ES-I3 (cell line): Measurements from ENCODE around the gene LAMB1.
"Not testable (repeated sequence)": the region's sequence is repeated elsewhere in the genome, so short reads cannot be mapped to it uniquely, and the experiment has no call there.

ENCODE experiments used
- H3K36me3 ChIP-seq: 2 replicates; pipeline ENCODE4 v1.6.1; 2013; ENCODE audit warnings: mild to moderate bottlenecking, low read length, control low read depth, moderate library complexity; ENCODE audit not compliant: insufficient read depth
- H3K4me1 ChIP-seq: 2 replicates; pipeline ENCODE4 v1.6.1; 2013; ENCODE audit warnings: mild to moderate bottlenecking, control low read depth, low read length; ENCODE audit not compliant: insufficient read depth
- H3K9ac ChIP-seq: 2 replicates; pipeline ENCODE4 v1.6.1; 2013; ENCODE audit warnings: low read depth, mild to moderate bottlenecking, low read length, moderate library complexity
- H3K9me3 ChIP-seq: 2 replicates; pipeline ENCODE4 v1.6.1; 2013; ENCODE audit warnings: mild to moderate bottlenecking, low read length, moderate library complexity; ENCODE audit not compliant: control insufficient read depth, insufficient read depth

Gene LAMB1

GRCh38 chr7:107961405-107961804 lies 41.6 kb downstream of the LAMB1 start:
- Histone ChIP-seq H3K9me3 (no peaks in the 10 kb centered on the region), H3K4me1 (peaks cover 16% of the 10 kb centered on the region), H3K9ac (no peak overlapping the region), H3K36me3 (peaks cover 9% of the 10 kb centered on the region)

GRCh38 chr7:107960272-107960671 lies 42.7 kb downstream of the LAMB1 start:
- H3K4me1 ChIP-seq, result peaks cover 13% of the 10 kb centered on the region; the same call in 1 of the 2 replicates
- H3K9ac ChIP-seq, result no peak overlapping the region
- no peaks in the 10 kb centered on the region for H3K9me3 ChIP-seq
- peaks cover 9% of the 10 kb centered on the region for H3K36me3 ChIP-seq

GRCh38 chr7:107959527-107959898 lies 43.4 kb downstream of the LAMB1 start:
- Histone ChIP-seq H3K9ac (no peak overlapping the region), H3K9me3 (no peaks in the 10 kb centered on the region), H3K4me1 (peaks cover 13% of the 10 kb centered on the region; the same call in 1 of the 2 replicates), H3K36me3 (peaks cover 9% of the 10 kb centered on the region)

DNA sequence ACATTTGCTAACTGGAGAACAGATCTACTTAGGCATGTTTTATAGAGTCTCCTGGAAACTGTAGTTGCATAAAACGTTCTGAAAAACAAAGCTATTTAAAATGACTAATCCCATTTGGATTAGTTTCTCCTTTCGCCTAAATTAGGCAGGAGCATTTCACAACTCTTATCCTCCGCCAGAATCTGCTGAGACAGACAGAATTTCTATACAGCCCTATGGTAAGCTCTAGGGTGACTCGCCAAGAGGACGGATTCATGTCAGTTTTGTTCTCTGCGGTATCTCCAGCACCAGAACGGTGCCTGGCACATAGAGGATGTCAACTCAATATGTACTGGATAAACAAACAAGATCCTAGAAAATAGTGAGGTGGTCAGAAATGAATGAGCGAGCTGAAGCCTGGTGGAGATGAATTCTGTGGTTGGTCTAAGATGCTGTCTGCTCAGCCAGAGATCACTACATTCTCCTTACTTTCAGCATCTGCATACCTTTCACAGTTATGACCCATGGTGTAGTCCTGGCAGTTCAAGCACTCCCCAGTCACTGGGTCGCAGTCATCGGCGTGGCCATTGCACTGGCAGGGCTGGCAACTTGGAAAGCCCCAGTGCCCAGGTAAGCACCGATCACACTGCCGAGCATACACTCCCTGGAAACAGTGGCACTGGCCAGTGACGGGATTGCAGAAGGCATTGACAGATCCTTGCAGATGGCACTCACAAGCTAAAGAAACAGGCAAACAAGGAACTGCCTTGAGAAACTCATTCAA lies 44.0 kb downstream of the LAMB1 start:
- Histone ChIP-seq H3K36me3 (peaks cover 8% of the 10 kb centered on the region), H3K9me3 (no peaks in the 10 kb centered on the region), H3K9ac (no peak overlapping the region), H3K4me1 (peaks cover 14% of the 10 kb centered on the region; the same call in 1 of the 2 replicates)

DNA sequence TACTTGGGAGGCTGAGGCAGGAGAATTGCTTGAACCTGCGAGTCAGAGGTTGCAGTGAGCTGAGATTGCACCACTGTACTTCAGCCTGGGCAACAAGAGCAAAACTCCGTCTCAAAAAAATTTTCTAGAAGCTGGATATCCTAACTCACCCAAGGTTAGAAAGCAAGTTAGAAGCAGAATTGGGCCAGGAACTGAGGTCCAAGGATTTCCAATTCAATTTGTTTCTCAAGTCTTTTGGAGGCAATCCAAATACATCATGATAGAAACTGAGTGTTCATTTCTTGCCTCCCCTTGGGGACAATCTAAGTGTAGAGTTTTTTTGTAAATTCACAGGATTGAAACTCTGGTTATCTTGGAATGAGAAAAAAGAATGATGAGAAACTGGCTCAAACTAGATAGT lies 45.5 kb downstream of the LAMB1 start:
- Histone ChIP-seq H3K36me3 (no peaks in the 10 kb centered on the region; the same call in 1 of the 2 replicates), H3K9me3 (no peaks in the 10 kb centered on the region)

DNA sequence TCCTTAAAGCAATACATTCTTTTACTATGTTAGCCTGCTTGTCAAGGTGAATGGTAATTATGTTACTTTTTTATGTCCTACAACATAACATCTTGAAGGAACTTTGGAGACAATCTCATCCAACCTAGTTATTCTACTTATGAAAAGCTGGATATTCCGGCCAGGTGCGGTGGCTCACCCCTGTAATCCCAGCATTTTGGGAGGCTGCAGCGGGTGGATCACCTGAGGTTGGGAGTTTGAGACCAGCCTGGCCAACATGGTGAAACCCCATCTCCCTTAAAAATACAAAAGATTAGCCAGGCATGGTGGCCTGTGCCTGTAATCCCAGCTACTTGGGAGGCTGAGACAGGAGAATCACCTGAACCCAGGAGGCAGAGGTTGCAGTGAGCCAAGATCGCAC lies 46.0 kb downstream of the LAMB1 start:
- H3K9me3 ChIP-seq, H3K9ac ChIP-seq, H3K36me3 ChIP-seq: not testable (repeated sequence)
- peaks cover 24% of the 10 kb centered on the region for H3K4me1 ChIP-seq

More for the DNA sequence above, 45.5 kb downstream of the LAMB1 start:
- Histone ChIP-seq H3K9ac (no peak overlapping the region), H3K4me1 (peaks cover 19% of the 10 kb centered on the region; the same call in 1 of the 2 replicates)

- H3K4me1 ChIP-seq, result peaks cover 29% of the 10 kb centered on the region
- H3K9me3 ChIP-seq, result no peaks in the 10 kb centered on the region
- H3K36me3 ChIP-seq, result peaks cover 2% of the 10 kb centered on the region
- H3K9ac ChIP-seq, result no peak overlapping the region
Observed at GRCh38 chr7:107955394-107955793, 47.6 kb downstream of the LAMB1 start.

DNA sequence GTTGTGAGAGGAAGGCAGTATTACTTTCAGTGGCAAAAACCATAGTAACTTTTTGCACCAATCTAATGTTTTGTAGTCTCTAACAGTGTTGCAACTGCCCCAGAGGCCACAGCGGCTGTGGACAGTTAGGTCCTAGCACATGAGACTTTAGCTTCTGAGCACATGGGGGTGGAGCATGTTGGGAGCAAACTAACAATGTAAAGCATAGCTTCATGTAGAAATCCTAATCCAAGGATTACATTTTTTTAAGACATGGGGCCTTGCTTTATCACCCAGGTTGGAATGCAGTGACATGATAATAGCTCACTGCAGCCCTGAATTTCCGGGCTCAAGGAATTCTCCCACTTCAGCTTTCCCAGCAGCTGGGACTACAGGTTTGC lies 49.0 kb downstream of the LAMB1 start:
- no peaks in the 10 kb centered on the region for H3K9me3 ChIP-seq
- peaks cover 18% of the 10 kb centered on the region for H3K4me1 ChIP-seq
- H3K36me3 ChIP-seq, result peaks cover 2% of the 10 kb centered on the region; the same call in 1 of the 2 replicates

DNA sequence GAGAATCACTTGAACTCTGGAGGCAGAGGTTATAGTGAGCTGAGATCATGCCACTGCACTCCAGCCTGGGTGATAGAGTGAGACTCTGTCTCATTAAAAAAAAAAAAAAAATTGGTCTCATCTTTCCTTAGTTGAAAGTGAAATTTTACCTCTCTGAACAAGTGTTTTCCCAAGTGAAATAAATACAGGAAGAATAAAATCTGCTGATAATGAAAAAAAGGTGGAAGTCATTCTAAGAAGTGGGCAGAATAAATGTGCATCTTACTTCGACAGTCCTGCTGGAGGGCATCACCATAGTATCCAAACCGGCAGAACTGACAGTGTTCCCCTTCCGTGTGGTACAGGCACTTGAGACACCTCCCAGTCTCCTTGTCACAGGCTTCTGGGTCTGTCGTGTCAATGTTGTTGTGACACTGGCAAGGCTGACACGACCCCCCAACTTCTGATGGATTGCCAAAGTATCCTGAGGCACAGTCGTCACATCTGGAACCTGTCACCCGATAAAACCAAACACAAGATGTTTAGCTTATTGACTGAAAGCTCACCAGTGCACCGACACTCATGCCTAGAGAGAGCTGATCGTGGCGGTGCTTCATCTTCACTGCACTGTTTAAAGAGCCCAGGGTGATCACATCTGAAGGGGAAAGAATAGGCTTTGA lies 49.6 kb downstream of the LAMB1 start:
- Histone ChIP-seq H3K9me3 (no peaks in the 10 kb centered on the region), H3K9ac (no peak overlapping the region), H3K4me1 (peaks cover 16% of the 10 kb centered on the region), H3K36me3 (peaks cover 5% of the 10 kb centered on the region)

More for the DNA sequence above, 49.0 kb downstream of the LAMB1 start:
- H3K9ac ChIP-seq, result no peak overlapping the region

GRCh38 chr7:107951896-107952295 lies 51.1 kb downstream of the LAMB1 start:
- Histone ChIP-seq H3K36me3 (peaks cover 9% of the 10 kb centered on the region), H3K4me1 (peaks cover 16% of the 10 kb centered on the region), H3K9me3 (no peaks in the 10 kb centered on the region), H3K9ac (no peak overlapping the region)

GRCh38 chr7:107951172-107951787 lies 51.7 kb downstream of the LAMB1 start:
- Histone ChIP-seq H3K36me3 (peaks cover 12% of the 10 kb centered on the region), H3K9ac (no peak overlapping the region), H3K9me3 (no peaks in the 10 kb centered on the region), H3K4me1 (peaks cover 16% of the 10 kb centered on the region)

DNA sequence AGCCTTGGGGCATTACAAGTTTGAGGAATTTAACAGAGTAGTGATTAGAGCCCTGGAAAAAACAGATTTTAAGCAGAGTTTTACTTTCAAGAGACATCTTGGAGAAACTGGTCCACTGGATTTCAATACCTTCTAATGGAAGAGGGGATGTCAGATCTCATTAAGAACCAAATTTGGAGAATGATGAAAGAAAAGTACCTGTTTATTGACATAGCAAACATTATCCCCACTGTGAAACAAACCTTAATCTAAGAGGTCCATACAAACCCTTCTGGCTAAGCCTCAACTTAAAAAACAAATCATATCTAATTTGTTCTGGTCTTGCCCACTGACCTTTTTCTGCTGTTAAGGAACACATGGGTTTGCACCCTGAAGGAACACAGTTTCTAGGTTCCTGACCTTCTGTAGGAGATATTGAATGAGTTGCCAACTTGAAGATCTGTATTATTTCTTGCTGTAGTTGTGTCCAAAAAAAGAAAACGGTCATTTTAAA lies 53.5 kb downstream of the LAMB1 start:
- H3K9ac ChIP-seq, result no peak overlapping the region
- H3K9me3 ChIP-seq, result no peaks in the 10 kb centered on the region
- H3K4me1 ChIP-seq, result peaks cover 16% of the 10 kb centered on the region
- peaks cover 12% of the 10 kb centered on the region for H3K36me3 ChIP-seq

GRCh38 chr7:107948645-107949442 lies 54.1 kb downstream of the LAMB1 start:
- Histone ChIP-seq H3K9ac (no peak overlapping the region), H3K36me3 (peaks cover 12% of the 10 kb centered on the region), H3K9me3 (no peaks in the 10 kb centered on the region), H3K4me1 (peaks cover 13% of the 10 kb centered on the region)

DNA sequence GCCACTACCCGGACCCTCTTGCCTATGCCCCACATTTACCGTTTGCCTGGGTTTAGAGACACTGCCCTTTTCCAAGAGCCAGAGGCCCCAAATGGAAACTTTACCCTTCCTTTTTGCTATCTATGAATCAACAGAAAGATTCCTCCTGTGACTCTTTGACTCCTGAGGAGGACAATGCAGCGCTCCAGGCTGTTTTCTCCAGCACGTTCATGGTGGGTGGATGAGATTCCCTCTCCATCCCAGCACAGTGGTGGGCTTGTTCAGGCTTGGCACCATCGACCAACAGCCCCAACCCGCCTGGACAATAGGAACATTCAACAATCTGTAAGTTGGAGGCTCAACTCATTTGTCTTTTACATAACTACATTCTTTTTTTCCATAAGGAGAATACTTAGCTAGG lies 56.1 kb downstream of the LAMB1 start:
- Histone ChIP-seq H3K4me1 (peaks cover 4% of the 10 kb centered on the region), H3K9ac (no peak overlapping the region), H3K36me3 (peaks cover 16% of the 10 kb centered on the region), H3K9me3 (no peaks in the 10 kb centered on the region)
